Left ventricle myocardium inferior (tissue), 1 donor: ENCODE measurements around the gene THSD4. TPM values are rescaled to one million over a fixed set of nuclear protein-coding genes. Genes with fewer than 3 reads are reported as not detected.
A peak's percentile ranks its signal among the peaks of the same experiment; 100 is the strongest.

ENCODE experiments used
- DNase-seq: peaks from one replicate; pipeline ENCODE4 v3.0.0-alpha.2; 2020
- H3K27ac ChIP-seq: fragments of 200-600 bp; replicated peaks from 2 replicates; pipeline ENCODE4 v1.8.0; 2021
- H3K27me3 ChIP-seq: fragments of 200-600 bp; 2 replicates; pipeline ENCODE4 v1.8.0; 2021; ENCODE audit warnings: low read depth
- H3K36me3 ChIP-seq: fragments of 200-600 bp; 2 replicates; pipeline ENCODE4 v1.8.0; 2021
- H3K4me1 ChIP-seq: fragments of 200-600 bp; 2 replicates; pipeline ENCODE4 v1.8.0; 2021
- H3K4me3 ChIP-seq: fragments of 200-600 bp; 2 replicates; pipeline ENCODE4 v1.8.0; 2021; ENCODE audit warnings: mild to moderate bottlenecking, moderate library complexity
- H3K9me3 ChIP-seq: fragments of 200-600 bp; replicated peaks from 2 replicates; pipeline ENCODE4 v1.8.0; 2021
- intact Hi-C: fragments of 100-400 bp; cut with micrococcal nuclease; formaldehyde crosslinking; loops from one replicate; pipeline ENCODE4 v1.11.0; 2022
- total RNA-seq: library from RNA; stranded (reverse); fragmentation: NEBNext Ultra II Directional; extraction: Animal tissue kit (Norgen Biotek cat#: 25700); gene quantifications from one replicate; pipeline ENCODE4 v1.2.1, GENCODE V29; 2021
- TF ChIP-seq, protein P1 (sequence below): fragments of 200-600 bp; IDR thresholded peaks from 2 replicates; pipeline ENCODE4 v1.8.0; 2021; ENCODE audit warnings: antibody characterized with exemption, mild to moderate bottlenecking, borderline replicate concordance
- donor health status: DM: no; HTN: yes; CAD: no; lungs with severe emphysema.

The THSD4 gene
- total RNA-seq, 1 donor from 2014 or later = 95.8 TPM

DNA sequence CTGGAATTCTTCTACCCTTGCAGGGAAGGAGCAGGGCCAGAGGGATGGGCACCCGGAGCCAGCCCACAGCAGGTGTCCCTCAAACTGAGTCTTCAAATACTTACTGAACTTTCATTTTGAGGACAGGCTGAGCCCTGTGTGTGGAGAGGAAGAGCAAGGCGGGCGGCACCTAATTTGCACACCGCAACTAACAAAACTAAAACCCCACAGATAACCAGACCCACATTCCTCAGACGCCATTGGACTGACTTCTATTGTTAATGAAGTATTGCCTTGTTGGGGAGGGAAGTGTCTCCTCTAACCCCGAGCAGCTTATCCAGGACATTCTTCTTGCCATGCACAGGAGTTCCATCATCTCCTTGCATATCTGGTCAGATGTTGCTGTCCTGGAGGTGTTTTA, 589.9 kb downstream of the THSD4 start:
- Histone ChIP-seq H3K27me3 (no peaks in the 10 kb centered on the region), H3K4me3 (no peak overlapping the region), H3K36me3 (no peaks in the 10 kb centered on the region), H3K4me1 (peaks cover 56% of the 10 kb centered on the region), H3K9me3 (no peaks in the 10 kb centered on the region), H3K27ac (peak overlapping the region; percentile 81)
- TF ChIP-seq, protein P1, sequence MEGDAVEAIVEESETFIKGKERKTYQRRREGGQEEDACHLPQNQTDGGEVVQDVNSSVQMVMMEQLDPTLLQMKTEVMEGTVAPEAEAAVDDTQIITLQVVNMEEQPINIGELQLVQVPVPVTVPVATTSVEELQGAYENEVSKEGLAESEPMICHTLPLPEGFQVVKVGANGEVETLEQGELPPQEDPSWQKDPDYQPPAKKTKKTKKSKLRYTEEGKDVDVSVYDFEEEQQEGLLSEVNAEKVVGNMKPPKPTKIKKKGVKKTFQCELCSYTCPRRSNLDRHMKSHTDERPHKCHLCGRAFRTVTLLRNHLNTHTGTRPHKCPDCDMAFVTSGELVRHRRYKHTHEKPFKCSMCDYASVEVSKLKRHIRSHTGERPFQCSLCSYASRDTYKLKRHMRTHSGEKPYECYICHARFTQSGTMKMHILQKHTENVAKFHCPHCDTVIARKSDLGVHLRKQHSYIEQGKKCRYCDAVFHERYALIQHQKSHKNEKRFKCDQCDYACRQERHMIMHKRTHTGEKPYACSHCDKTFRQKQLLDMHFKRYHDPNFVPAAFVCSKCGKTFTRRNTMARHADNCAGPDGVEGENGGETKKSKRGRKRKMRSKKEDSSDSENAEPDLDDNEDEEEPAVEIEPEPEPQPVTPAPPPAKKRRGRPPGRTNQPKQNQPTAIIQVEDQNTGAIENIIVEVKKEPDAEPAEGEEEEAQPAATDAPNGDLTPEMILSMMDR = no peak
- intact Hi-C loops = no loop called here
- no peak for DNase-seq

DNA sequence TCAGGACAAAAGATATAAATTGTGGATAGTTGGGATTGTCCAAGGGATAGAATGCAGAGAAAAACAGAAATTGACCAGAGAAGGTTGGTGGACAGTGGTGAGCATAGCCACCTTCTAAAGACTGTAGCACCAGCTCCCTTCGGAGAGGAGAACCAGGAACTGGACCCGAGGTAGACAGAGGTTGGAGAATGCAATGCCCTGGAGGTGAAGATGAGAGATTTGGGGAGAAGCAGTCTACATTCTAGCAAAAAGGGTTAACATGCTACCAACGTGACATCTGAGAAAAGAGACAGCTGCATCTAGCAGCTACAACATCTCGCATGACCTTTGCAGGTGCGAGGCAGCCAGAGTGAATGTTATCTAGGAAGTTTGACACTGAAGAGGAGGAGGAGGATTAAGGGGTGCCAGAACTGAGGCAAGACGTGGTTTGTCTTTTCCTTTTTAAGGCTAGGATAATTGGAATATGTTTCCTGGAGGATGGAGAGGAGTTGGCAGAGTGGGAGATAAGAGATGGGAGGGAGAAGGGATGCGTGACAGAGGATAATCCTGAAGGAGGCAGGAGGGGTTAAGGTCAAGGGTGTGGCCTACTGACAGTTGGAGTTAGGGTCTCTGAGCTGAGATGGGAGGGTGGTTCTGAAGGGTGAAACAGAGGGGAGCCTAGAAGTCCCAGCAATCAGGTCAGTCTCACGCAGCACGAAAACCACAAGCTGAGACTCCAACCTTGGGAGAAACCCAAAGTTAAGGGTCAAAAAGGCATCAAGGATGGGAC, 591.4 kb downstream of the THSD4 start:
- H3K4me1 ChIP-seq = peaks cover 65% of the 10 kb centered on the region
- no peaks in the 10 kb centered on the region for H3K27me3 ChIP-seq
- H3K9me3 ChIP-seq = no peaks in the 10 kb centered on the region
- no peaks in the 10 kb centered on the region for H3K36me3 ChIP-seq
- intact Hi-C loops = no loop called here
- H3K27ac ChIP-seq = peak overlapping the region; percentile 81
- TF ChIP-seq, protein P1 = no peak
- DNase-seq = no peak
- no peak overlapping the region for H3K4me3 ChIP-seq

DNA sequence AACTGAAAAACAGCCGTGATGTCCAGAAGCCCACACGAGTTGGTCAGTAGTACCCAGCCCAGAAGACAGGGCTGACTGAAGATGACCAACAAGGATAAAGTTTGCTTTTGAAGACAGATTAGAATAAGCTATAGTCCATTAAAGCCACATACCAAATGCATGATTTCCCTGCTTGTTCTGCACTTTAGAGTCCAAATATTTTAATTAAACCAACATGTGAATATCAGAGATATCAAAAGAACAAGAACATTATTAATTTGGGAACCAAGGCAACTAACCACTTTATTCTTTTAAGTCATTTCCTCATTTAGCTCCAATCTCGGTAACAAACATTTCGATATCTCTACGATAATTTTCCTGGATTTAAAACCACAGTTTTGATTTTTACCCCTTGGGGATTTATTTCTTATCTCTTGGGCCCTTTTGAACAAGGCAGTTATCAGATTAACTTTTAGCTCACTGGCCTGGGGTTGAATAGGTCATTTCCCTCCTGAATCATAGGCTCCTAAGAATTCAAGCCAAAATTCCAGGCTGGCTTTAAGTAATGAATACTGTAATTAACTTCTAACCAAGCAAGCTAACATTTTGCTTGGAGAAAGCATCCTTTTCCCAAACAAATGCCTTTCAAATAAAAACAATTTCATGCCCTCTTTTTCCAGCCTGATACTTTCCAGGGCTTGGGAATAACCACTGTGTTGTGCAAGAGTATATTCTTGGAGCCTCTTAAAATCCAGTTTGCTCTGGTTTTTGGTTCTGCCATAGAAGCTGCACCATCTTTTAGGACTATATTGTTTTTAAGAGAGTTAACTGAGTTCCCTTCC, 592.2 kb downstream of the THSD4 start:
- DNase-seq = no peak
- Histone ChIP-seq H3K36me3 (no peaks in the 10 kb centered on the region), H3K9me3 (no peaks in the 10 kb centered on the region), H3K27me3 (no peaks in the 10 kb centered on the region), H3K27ac (peak overlapping the region; percentile 81), H3K4me3 (no peak overlapping the region), H3K4me1 (peaks cover 69% of the 10 kb centered on the region)
- intact Hi-C loops = no loop called here
- TF ChIP-seq, protein P1 = peak; percentile 14

DNA sequence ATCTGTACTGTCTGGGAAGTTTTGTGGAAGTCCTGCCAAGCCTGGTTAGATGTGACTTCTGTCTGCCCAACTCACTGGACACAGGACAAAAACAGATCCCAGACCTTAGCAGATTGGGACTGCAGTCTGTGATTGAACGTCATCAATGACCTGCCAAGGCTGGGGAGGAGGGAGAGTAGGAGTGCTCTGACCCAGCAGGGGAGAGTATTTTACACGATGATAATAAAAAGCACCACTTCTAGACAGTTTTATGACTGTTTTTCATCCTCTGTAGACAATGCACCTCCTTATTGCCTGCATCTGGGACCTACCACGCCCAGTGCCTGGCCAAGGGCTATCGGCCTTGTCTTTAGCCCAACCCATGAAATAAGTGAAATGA, 592.8 kb downstream of the THSD4 start:
- Histone ChIP-seq H3K9me3 (no peaks in the 10 kb centered on the region), H3K27me3 (no peaks in the 10 kb centered on the region), H3K4me3 (no peak overlapping the region), H3K4me1 (peaks cover 69% of the 10 kb centered on the region), H3K27ac (peak overlapping the region; percentile 81), H3K36me3 (no peaks in the 10 kb centered on the region)
- no peak for DNase-seq
- TF ChIP-seq, protein P1 = no peak
- intact Hi-C loops = no loop called here

DNA sequence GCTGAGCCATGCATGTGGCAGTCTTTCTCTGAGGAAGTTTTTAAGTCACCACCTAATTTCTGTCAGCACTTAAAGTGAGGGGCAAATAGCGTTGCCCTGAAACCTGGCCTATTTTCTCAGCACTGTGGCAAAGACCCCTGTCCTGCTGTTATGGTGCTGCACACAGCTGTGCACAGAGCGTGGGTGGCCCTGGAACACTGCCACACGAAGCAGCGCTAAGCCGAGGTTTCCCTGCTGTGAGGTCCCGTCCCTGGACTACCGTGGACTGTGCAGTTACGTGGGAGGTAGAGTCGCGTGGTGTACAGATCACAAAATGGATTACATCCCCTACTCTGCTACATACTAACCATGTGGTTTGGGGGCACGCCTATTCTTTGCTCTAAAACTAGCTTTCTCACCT, 593.5 kb downstream of the THSD4 start:
- DNase-seq = no peak
- H3K27ac ChIP-seq = peak overlapping the region; percentile 81
- H3K27me3 ChIP-seq = no peaks in the 10 kb centered on the region
- H3K4me3 ChIP-seq = no peak overlapping the region
- H3K36me3 ChIP-seq = no peaks in the 10 kb centered on the region
- H3K9me3 ChIP-seq = no peaks in the 10 kb centered on the region
- intact Hi-C loops = no loop called here
- peaks cover 69% of the 10 kb centered on the region for H3K4me1 ChIP-seq
- TF ChIP-seq, protein P1 = no peak
